B cell (primary cell): ENCODE results near the gene FIGNL2.

ENCODE experiments used
- CTCF ChIP-seq: fragments of 200-600 bp; IDR thresholded peaks from one replicate; pipeline ENCODE4 v1.8.0; 2022; ENCODE audit warnings: antibody characterized with exemption, mild to moderate bottlenecking
- EZH2 ChIP-seq: IDR thresholded peaks from 2 replicates; pipeline ENCODE4 v1.6.1; 2012; ENCODE audit warnings: borderline replicate concordance, low read depth, mild to moderate bottlenecking, moderate library complexity, low read length; ENCODE audit not compliant: insufficient read depth, poor library complexity, severe bottlenecking

- TF ChIP-seq CTCF (no peak), EZH2 (no peak)
These were observed 39.3 kb downstream of the FIGNL2 start for GRCh38 chr12:51809193-51809592.
